Retinal pigment epithelial cell (primary cell): ENCODE data around the gene TUFT1.
"Not testable (repeated sequence)": the region's sequence is repeated elsewhere in the genome, so short reads cannot be mapped to it uniquely, and the experiment has no call there.

Experiments
- DNase-seq: peaks from one replicate; pipeline ENCODE4 v3.0.0-alpha.2; 2010; ENCODE audit warnings: low read depth
- H3K4me3 ChIP-seq: 2 replicates; pipeline ENCODE4 v1.5.1; 2011; ENCODE audit warnings: mild to moderate bottlenecking, low read length, control low read depth, moderate library complexity
- CTCF ChIP-seq: conservative IDR thresholded peaks from 2 replicates; pipeline ENCODE4 v1.5.1; 2011; ENCODE audit warnings: low read depth, low read length, control low read depth, inconsistent platforms

Gene TUFT1

GRCh38 chr1:151518936-151519335 lies 21.2 kb upstream of the TUFT1 start:
- no peak for TF ChIP-seq CTCF
- no peak overlapping the region for H3K4me3 ChIP-seq
- DNase-seq: no peak

DNA sequence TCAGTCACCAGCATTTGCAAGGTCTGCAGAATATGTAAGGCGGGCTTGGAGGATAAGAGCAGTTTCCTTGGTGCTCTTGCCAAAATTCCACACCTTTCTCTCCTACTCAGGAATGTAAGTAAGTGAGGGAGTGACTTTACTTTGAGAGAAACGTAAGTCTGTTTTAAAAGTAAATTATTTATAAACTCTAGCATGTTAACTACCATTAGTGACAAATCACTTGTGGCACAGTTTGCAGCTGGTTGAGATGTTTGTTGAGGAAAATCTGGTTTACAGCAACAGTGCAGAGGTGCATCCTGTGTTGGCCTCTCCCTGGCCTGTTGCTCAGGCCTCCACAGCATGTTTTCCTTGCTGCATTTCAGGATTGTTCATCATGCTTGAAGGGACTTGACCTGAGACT lies 20.4 kb upstream of the TUFT1 start:
- TF ChIP-seq CTCF: no peak
- no peak overlapping the region for H3K4me3 ChIP-seq
- no peak for DNase-seq

GRCh38 chr1:151520359-151520758 lies 19.8 kb upstream of the TUFT1 start:
- TF ChIP-seq CTCF: no peak
- no peak for DNase-seq
- H3K4me3 ChIP-seq: no peak overlapping the region

GRCh38 chr1:151522427-151522826 lies 17.7 kb upstream of the TUFT1 start:
- DNase-seq, H3K4me3 ChIP-seq: not testable (repeated sequence)

GRCh38 chr1:151523326-151523725 lies 16.8 kb upstream of the TUFT1 start:
- DNase-seq: no peak
- no peak for TF ChIP-seq CTCF
- no peak overlapping the region for H3K4me3 ChIP-seq

DNA sequence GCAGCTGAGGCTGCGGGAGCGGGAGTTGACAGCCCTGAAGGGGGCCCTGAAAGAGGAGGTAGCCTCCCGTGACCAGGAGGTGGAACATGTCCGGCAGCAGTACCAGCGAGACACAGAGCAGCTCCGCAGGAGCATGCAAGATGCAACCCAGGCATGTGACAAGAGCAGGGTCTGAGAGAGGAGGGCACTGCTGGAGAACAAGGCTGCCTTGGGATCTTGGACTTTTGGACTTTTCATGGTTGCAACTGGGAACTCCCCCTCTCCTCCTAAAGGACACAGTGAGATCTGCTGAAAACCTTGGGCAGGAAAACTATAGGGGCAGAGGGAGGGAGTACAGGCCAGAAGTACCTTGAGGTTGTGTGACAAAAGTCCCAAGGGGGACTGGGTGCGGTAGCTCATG lies 15.4 kb upstream of the TUFT1 start:
- TF ChIP-seq CTCF: no peak
- H3K4me3 ChIP-seq: no peak overlapping the region
- DNase-seq: no peak

GRCh38 chr1:151526735-151527525 lies 13.2 kb upstream of the TUFT1 start:
- no peak for DNase-seq
- no peak for TF ChIP-seq CTCF
- no peak overlapping the region for H3K4me3 ChIP-seq

- no peak overlapping the region for H3K4me3 ChIP-seq
- no peak for DNase-seq
- no peak for TF ChIP-seq CTCF
These were observed 10.9 kb upstream of the TUFT1 start for GRCh38 chr1:151529211-151529702.
